ENCODE measurements around the gene TSPO. TPM values are rescaled to one million over a fixed set of nuclear protein-coding genes. Genes with fewer than 3 reads are reported as not detected.

The TSPO gene
- total RNA-seq, 1 experiment from 2014 or later: 195 TPM

DNA sequence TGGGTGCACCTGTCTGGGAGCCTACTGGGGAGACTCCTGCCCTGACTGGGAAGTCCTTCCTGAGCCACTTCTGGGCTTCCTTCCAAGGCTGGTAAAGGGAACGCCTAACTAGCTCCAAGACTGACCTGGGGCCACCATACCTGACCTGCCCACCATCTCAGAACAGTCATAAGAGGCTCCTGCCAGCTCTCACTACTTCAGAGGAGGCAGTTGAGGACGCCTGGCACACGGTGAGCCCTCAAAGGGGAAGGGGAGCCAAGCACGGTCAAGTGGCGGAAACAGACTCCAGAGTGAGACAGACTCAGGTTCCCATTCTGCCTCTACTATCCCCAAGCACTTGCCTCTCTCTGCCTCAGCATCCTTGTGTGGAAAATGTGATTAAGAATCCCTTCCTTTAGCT lies 15.8 kb upstream of the TSPO start:
- no TSS peak for BruUV-seq (replicated peaks)
- Mint-ChIP-seq H3K9me3 (ENCODE audit: low read depth, unreplicated experiment) (no peaks in the 10 kb centered on the region), H3K36me3 (ENCODE audit: insufficient read depth, unreplicated experiment) (peaks cover 74% of the 10 kb centered on the region), H3K4me3 (ENCODE audit: low read depth, unreplicated experiment) (no peak overlapping the region), H3K27me3 (ENCODE audit: unreplicated experiment) (no peaks in the 10 kb centered on the region), H3K27ac (ENCODE audit: unreplicated experiment) (no peak overlapping the region), H3K4me1 (ENCODE audit: low read depth, unreplicated experiment) (no peaks in the 10 kb centered on the region)
- DNase-seq: no peak
- TF ChIP-seq, protein P1, sequence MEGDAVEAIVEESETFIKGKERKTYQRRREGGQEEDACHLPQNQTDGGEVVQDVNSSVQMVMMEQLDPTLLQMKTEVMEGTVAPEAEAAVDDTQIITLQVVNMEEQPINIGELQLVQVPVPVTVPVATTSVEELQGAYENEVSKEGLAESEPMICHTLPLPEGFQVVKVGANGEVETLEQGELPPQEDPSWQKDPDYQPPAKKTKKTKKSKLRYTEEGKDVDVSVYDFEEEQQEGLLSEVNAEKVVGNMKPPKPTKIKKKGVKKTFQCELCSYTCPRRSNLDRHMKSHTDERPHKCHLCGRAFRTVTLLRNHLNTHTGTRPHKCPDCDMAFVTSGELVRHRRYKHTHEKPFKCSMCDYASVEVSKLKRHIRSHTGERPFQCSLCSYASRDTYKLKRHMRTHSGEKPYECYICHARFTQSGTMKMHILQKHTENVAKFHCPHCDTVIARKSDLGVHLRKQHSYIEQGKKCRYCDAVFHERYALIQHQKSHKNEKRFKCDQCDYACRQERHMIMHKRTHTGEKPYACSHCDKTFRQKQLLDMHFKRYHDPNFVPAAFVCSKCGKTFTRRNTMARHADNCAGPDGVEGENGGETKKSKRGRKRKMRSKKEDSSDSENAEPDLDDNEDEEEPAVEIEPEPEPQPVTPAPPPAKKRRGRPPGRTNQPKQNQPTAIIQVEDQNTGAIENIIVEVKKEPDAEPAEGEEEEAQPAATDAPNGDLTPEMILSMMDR (IDR thresholded peaks at IDR 0.05; ENCODE audit: unreplicated experiment): no peak
- CTCF ChIA-PET: no interaction called here
- intact Hi-C loops (cut with micrococcal nuclease; ENCODE audit: unreplicated experiment): no loop called here

DNA sequence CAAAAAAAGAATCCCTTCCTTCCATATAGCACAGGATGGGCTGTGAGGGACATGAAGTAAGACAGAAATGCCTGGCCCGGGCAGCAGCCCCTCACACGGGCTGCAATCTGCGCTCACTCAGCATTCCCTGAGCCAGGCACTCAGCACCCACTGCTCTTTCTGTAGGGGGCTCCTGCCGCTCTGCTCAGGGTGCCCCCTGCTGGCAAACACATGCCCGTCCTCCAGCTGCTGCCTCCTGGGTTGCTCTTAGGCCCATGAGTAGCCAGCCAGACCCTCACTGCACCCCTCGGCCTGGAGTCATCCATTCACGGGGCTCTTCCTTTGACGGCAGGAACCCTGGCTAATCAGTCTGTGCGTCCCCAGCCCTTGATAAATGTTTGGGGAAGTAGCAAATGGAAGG lies 15.1 kb upstream of the TSPO start:
- CTCF ChIA-PET: no interaction called here
- DNase-seq: peak; percentile 66
- intact Hi-C loops (cut with micrococcal nuclease; ENCODE audit: unreplicated experiment): no loop called here
- Mint-ChIP-seq H3K4me1 (ENCODE audit: low read depth, unreplicated experiment) (no peaks in the 10 kb centered on the region), H3K27me3 (ENCODE audit: unreplicated experiment) (no peaks in the 10 kb centered on the region), H3K36me3 (ENCODE audit: insufficient read depth, unreplicated experiment) (peaks cover 72% of the 10 kb centered on the region), H3K9me3 (ENCODE audit: low read depth, unreplicated experiment) (no peaks in the 10 kb centered on the region), H3K27ac (ENCODE audit: unreplicated experiment) (no peak overlapping the region), H3K4me3 (ENCODE audit: low read depth, unreplicated experiment) (no peak overlapping the region)
- BruUV-seq (replicated peaks): no TSS peak
- TF ChIP-seq, protein P1 (IDR thresholded peaks at IDR 0.05; ENCODE audit: unreplicated experiment): peak; percentile 90

DNA sequence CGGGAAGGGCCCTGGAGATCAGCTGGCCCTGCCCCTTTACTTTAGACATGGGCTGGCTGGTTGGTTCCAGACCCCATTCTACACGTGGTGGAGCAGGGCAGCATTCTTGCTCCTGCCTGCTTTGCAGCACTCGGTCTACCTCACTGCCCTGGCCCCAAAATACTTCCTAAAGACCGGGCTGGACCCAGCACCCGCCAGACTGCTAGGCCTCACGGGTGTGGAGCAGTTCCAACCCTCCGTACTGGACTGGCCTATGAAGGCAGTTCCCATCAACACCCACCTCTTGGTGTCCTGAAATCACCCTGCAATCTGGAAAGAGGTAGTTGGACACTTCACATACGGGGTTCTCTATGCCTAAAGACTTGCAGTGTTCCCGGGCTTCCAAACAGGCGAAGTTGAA lies 14.6 kb upstream of the TSPO start:
- Mint-ChIP-seq H3K4me3 (ENCODE audit: low read depth, unreplicated experiment) (no peak overlapping the region), H3K4me1 (ENCODE audit: low read depth, unreplicated experiment) (no peaks in the 10 kb centered on the region), H3K36me3 (ENCODE audit: insufficient read depth, unreplicated experiment) (peaks cover 68% of the 10 kb centered on the region), H3K27ac (ENCODE audit: unreplicated experiment) (no peak overlapping the region), H3K9me3 (ENCODE audit: low read depth, unreplicated experiment) (no peaks in the 10 kb centered on the region), H3K27me3 (ENCODE audit: unreplicated experiment) (no peaks in the 10 kb centered on the region)
- no peak for DNase-seq
- CTCF ChIA-PET: no interaction called here
- intact Hi-C loops (cut with micrococcal nuclease; ENCODE audit: unreplicated experiment): no loop called here
- BruUV-seq (replicated peaks): no TSS peak
- TF ChIP-seq, protein P1 (IDR thresholded peaks at IDR 0.05; ENCODE audit: unreplicated experiment): no peak

DNA sequence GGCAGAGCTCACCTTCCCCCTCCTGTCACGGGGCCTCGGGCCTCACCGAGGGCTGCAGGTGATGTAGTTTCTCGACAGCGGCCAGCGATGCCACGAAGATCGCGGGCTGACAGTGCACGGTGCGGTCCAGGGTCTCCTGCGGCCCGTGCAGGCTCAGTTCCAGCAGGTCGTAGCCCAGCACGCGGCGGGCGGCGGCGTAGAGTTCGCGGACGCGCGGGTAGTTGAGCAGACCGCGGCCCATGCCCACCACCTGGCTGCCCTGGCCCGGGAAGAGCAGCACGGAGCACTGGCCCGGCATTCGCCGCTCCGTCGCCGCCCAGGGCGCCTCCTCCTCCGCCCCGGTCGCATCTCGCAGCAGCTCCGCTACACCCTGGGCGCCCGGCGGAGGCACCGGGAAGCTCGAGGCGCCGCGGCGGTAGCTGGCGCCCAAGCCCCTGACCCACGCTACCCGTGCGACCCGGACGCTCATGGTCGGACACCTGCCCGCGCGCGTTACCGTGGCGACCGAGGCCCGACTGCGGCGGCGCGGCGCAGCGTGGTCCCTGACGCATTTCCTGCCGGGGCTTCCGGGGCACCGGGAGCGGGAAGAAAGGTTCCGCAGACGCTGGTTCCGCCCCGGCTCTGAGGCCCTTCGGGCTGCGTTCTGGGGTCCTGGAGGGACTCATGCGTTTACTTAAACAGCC lies 8.3 kb upstream of the TSPO start, which contains the start of gene MCAT:
MCAT (minus strand) TSS at position 519 of the 683 bp plus-strand sequence; CDS start at position 469, 50 bp downstream.
- TF ChIP-seq, protein P1 (IDR thresholded peaks at IDR 0.05; ENCODE audit: unreplicated experiment): no peak
- TSS peak; percentile 47 for BruUV-seq (replicated peaks)
- peak within 1 kb of the TSS; percentile 83 for H3K27ac Mint-ChIP-seq (ENCODE audit: unreplicated experiment)
- H3K4me1 Mint-ChIP-seq (ENCODE audit: low read depth, unreplicated experiment): no peaks in the 10 kb centered on the region
- CTCF ChIA-PET: no interaction called here
- peaks cover 46% of the 10 kb centered on the region for H3K36me3 Mint-ChIP-seq (ENCODE audit: insufficient read depth, unreplicated experiment)
- H3K9me3 Mint-ChIP-seq (ENCODE audit: low read depth, unreplicated experiment): no peaks in the 10 kb centered on the region
- intact Hi-C loops (cut with micrococcal nuclease; ENCODE audit: unreplicated experiment): no loop called here
- peak; percentile 89 for DNase-seq
- H3K4me3 Mint-ChIP-seq (ENCODE audit: low read depth, unreplicated experiment): peak within 1 kb of the TSS; percentile 94
- H3K27me3 Mint-ChIP-seq (ENCODE audit: unreplicated experiment): no peaks in the 10 kb centered on the region
